Progenitor cell of endocrine pancreas (in vitro differentiated cells): ENCODE results near the gene APOO. TPM values are rescaled to one million over a fixed set of nuclear protein-coding genes. Genes with fewer than 3 reads are reported as not detected.

Source experiments
- DNase-seq: peaks from one replicate; pipeline ENCODE4 v3.0.0; 2021; ENCODE audit warnings: low spot score; ENCODE audit not compliant: unreplicated experiment
- H3K27ac Mint-ChIP-seq: 2 replicates; pipeline ENCODE4 v1.8.0; 2021; ENCODE audit warnings: mild to moderate bottlenecking, moderate library complexity, mixed read lengths
- H3K27me3 Mint-ChIP-seq: 2 replicates; pipeline ENCODE4 v1.8.0; 2021; ENCODE audit warnings: mixed read lengths
- H3K36me3 Mint-ChIP-seq: 2 replicates; pipeline ENCODE4 v1.8.0; 2022; ENCODE audit warnings: mixed read lengths; ENCODE audit not compliant: insufficient read depth
- H3K4me1 Mint-ChIP-seq: 2 replicates; pipeline ENCODE4 v1.8.0; 2021; ENCODE audit warnings: low read depth, mixed read lengths
- H3K4me3 Mint-ChIP-seq: 2 replicates; pipeline ENCODE4 v1.8.0; 2021; ENCODE audit warnings: low read depth, mild to moderate bottlenecking, moderate library complexity, mixed read lengths
- H3K9me3 Mint-ChIP-seq: 2 replicates; pipeline ENCODE4 v1.8.0; 2021; ENCODE audit warnings: low read depth, mixed read lengths
- total RNA-seq: library from RNA; stranded (reverse); gene quantifications from 2 replicates; pipeline ENCODE4 v1.2.1, GENCODE V29; 2021
- TF ChIP-seq, protein P1 (sequence below): fragments of 200-600 bp; sonication (generic); IDR thresholded peaks from one replicate; pipeline ENCODE4 v1.5.0; 2021; ENCODE audit warnings: antibody characterized with exemption, mild to moderate bottlenecking; ENCODE audit not compliant: unreplicated experiment

APOO gene
- total RNA-seq, 1 donor from 2014 or later: 75.9 TPM

DNA sequence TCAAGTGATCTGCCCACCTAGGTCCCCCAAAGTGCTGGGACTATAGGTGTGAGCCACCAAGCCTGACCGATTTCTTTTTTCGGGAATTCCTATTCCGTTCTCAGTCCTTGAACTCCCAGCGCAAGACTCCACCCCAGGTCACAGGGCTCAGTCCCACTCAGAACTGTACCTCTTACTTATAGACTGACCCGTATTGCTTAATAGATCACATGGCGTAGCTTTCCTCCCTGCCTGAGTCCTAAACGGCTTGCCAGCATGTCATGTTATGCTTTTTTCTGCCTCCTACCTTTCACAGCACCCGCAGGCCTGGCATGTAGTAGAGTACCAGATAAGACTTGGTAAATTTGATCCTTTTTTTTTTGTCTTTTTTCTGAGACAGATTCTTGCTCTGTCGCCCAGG is 102.3 kb downstream of the APOO start:
- peak overlapping the region; percentile 84 for H3K27ac Mint-ChIP-seq
- TF ChIP-seq, protein P1, sequence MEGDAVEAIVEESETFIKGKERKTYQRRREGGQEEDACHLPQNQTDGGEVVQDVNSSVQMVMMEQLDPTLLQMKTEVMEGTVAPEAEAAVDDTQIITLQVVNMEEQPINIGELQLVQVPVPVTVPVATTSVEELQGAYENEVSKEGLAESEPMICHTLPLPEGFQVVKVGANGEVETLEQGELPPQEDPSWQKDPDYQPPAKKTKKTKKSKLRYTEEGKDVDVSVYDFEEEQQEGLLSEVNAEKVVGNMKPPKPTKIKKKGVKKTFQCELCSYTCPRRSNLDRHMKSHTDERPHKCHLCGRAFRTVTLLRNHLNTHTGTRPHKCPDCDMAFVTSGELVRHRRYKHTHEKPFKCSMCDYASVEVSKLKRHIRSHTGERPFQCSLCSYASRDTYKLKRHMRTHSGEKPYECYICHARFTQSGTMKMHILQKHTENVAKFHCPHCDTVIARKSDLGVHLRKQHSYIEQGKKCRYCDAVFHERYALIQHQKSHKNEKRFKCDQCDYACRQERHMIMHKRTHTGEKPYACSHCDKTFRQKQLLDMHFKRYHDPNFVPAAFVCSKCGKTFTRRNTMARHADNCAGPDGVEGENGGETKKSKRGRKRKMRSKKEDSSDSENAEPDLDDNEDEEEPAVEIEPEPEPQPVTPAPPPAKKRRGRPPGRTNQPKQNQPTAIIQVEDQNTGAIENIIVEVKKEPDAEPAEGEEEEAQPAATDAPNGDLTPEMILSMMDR: no peak
- no peak for DNase-seq
- peaks cover 23% of the 10 kb centered on the region for H3K4me1 Mint-ChIP-seq
- H3K9me3 Mint-ChIP-seq: no peaks in the 10 kb centered on the region
- H3K27me3 Mint-ChIP-seq: no peaks in the 10 kb centered on the region
- H3K36me3 Mint-ChIP-seq: no peaks in the 10 kb centered on the region
- H3K4me3 Mint-ChIP-seq: no peak overlapping the region

DNA sequence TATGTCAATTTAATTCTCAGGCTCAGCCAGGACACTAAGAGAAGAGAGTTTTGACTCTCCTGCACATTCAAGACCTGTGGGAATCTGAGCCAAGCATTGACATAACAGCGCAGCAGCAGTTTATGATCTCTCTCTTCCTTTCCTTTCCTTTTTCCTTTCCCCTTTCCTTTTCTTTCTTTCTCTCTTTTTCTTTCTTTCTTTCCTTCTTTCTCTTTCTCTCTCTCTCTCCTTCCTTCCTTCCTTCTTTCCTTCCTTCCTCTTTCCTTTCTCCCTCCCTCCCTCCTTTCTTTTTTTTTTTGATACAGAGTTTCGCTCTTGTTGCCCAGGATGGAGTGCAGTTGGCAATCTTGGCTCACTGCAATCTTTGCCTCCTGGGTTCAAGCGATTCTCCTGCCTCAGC is 103.2 kb downstream of the APOO start:
- H3K27me3 Mint-ChIP-seq: no peaks in the 10 kb centered on the region
- H3K4me1 Mint-ChIP-seq: peaks cover 23% of the 10 kb centered on the region
- no peaks in the 10 kb centered on the region for H3K36me3 Mint-ChIP-seq
- TF ChIP-seq, protein P1: no peak
- H3K27ac Mint-ChIP-seq: peak overlapping the region; percentile 93
- no peak for DNase-seq
- H3K9me3 Mint-ChIP-seq: no peaks in the 10 kb centered on the region
- no peak overlapping the region for H3K4me3 Mint-ChIP-seq

DNA sequence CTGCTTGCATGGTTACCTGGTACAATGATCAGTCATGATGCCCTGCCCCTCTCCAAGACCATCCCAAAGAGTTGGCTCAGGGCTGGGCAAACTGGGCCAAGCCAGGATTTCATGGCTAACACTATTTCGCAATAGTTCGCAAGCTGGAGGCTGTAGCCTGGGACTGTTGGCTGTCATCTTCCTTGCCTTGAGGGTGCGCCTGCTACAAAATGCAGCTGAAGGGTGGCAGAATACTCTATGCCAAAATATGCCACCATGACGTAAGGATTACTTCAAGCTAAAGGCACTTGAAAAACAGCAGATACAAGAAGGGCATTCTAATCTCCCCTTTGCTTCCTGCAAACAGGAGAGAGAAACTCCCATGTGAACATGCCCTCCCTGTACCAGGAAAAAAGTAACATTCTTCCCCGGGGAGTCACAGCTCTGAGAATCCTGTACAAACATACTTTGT is 103.8 kb downstream of the APOO start:
- no peak for DNase-seq
- H3K27me3 Mint-ChIP-seq: no peaks in the 10 kb centered on the region
- no peaks in the 10 kb centered on the region for H3K36me3 Mint-ChIP-seq
- H3K4me1 Mint-ChIP-seq: peaks cover 28% of the 10 kb centered on the region
- peak overlapping the region; percentile 93 for H3K27ac Mint-ChIP-seq
- no peaks in the 10 kb centered on the region for H3K9me3 Mint-ChIP-seq
- TF ChIP-seq, protein P1: no peak
- no peak overlapping the region for H3K4me3 Mint-ChIP-seq

DNA sequence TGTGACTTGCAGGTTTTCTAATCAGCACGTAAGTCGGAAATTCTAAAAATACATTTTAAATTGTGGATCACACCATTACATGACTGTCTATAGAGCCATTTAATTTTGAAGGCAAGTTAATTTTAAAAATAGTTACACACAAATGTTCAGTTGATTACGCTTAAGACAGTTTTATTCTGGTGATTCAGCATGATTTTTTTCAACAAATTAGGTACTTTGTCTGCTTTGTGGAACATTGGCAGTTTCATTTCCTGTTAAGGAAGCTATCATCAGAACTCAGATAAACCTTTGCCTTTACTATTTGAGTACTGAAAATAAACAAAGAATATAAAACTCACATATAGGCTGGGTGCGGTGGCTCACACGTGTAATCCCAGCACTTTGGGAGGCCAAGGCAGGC is 105.3 kb downstream of the APOO start:
- no peaks in the 10 kb centered on the region for H3K36me3 Mint-ChIP-seq
- H3K9me3 Mint-ChIP-seq: no peaks in the 10 kb centered on the region
- H3K4me3 Mint-ChIP-seq: no peak overlapping the region
- H3K27ac Mint-ChIP-seq: peak overlapping the region; percentile 24
- peaks cover 28% of the 10 kb centered on the region for H3K4me1 Mint-ChIP-seq
- H3K27me3 Mint-ChIP-seq: no peaks in the 10 kb centered on the region
- TF ChIP-seq, protein P1: no peak
- no peak for DNase-seq

DNA sequence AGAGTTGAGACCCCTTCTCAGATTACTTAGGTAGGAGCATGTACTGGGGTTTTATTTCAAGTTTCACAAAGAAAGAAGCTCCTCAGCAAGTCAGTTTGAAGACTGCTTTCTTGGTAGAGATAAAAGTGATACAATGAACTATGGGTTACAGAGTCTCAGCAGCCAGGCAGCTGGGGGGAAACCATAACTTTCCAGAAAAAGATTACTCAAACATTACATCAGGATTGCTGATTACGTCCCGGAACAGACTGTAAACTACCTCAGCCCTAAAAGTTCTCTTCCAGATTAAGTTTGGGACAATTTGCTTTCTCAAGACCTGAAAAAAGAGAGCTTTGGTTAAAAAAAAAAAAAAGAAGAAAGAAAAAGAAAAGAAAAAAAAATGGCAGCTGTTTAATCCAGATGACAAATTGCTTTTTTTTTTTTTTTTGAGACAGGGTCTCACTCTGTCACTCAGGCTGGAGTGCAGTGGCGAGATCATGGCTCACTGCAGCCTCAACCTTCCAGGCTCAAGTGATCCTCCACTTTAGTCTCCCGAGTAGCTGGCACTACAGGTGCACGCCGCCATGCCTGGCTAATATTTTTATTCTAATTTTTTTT is 108.2 kb downstream of the APOO start:
- no peaks in the 10 kb centered on the region for H3K36me3 Mint-ChIP-seq
- no peaks in the 10 kb centered on the region for H3K27me3 Mint-ChIP-seq
- no peak overlapping the region for H3K4me3 Mint-ChIP-seq
- no peaks in the 10 kb centered on the region for H3K9me3 Mint-ChIP-seq
- H3K4me1 Mint-ChIP-seq: peaks cover 35% of the 10 kb centered on the region
- TF ChIP-seq, protein P1: no peak
- peak overlapping the region; percentile 79 for H3K27ac Mint-ChIP-seq
- DNase-seq: no peak
